Fibroblast of skin of scalp (primary cell): ENCODE measurements around the gene MINDY4B. TPM values are rescaled to one million over a fixed set of nuclear protein-coding genes. Genes with fewer than 3 reads are reported as not detected.

Source experiments
- DNase-seq: peaks from one replicate; pipeline ENCODE4 v3.0.0-alpha.2; 2013
- polyA plus RNA-seq, 2 experiments: library from polyadenylated mRNA; unstranded; fragments of 120-200 nt; gene quantifications; one replicate each; pipeline ENCODE4 v1.2.1, GENCODE V29; 2013; ENCODE audit not compliant: insufficient read length in 2 of 2

The MINDY4B gene
- polyA plus RNA-seq (2013, experiment 1 of 2; ENCODE audit: insufficient read length) = not detected
- not detected for polyA plus RNA-seq (2013, experiment 2 of 2; ENCODE audit: insufficient read length)

GRCh38 chr3:150905339-150905738 lies at the start of gene MINDY4B:
Gene MINDY4B, minus strand, starts transcription at chr3:150905439. Its CDS starts 0 bp downstream, at chr3:150905439.
- DNase-seq = no peak

GRCh38 chr3:150951923-150952322 lies 46.7 kb upstream of the MINDY4B start:
- no peak for DNase-seq

GRCh38 chr3:150945226-150946032 lies 40.2 kb upstream of the MINDY4B start:
- peak; percentile 87 for DNase-seq

GRCh38 chr3:150942221-150942620 lies 37.0 kb upstream of the MINDY4B start:
- no peak for DNase-seq

GRCh38 chr3:150936693-150937092 lies 31.5 kb upstream of the MINDY4B start:
- no peak for DNase-seq

- DNase-seq = no peak
Observed at GRCh38 chr3:150933473-150933995, 28.3 kb upstream of the MINDY4B start.

GRCh38 chr3:150931745-150932144 lies 26.5 kb upstream of the MINDY4B start:
- no peak for DNase-seq

DNA sequence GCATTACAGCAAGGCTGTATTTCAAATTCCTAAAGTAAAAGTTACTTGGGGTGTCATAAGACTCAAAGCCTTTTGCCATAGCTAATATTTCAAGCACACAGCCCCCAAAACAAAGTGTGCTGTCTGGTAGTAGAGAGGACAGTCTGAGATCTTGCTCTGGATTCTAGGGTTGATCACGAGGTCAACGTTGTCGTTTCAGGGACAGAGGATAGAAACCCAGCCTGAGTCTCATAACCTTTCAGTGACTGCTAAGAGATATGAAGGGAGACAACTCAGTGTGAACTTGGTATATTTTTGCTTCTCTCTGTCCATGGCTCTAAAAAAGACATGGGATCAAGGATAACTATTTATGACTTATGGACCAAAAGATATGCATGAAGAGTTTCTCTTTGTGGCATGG lies 25.6 kb upstream of the MINDY4B start:
- no peak for DNase-seq

- DNase-seq = no peak
Observed at GRCh38 chr3:150928234-150928633, 23.0 kb upstream of the MINDY4B start.

DNA sequence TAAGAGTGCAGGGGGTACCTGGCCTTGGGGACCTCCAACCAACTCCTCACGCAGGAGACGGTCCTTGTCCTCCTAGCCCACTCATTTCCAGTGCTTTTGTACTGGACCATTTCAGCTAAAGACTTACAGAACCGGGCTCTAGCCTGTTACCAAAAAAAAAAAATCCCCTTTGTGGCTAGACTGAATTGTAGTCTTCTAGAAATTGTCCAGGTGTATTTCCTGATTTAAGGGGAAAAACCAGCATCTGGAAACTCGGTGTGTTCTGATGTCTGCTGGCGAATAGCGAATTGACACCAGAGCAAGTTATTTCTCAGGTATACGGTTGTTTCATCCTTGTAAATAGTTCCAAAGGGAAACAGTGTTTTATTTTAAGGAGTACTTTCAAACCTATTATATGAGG lies 21.1 kb upstream of the MINDY4B start:
- DNase-seq = no peak

- peak; percentile 26 for DNase-seq
Observed at GRCh38 chr3:150925751-150926201, 20.5 kb upstream of the MINDY4B start.

DNA sequence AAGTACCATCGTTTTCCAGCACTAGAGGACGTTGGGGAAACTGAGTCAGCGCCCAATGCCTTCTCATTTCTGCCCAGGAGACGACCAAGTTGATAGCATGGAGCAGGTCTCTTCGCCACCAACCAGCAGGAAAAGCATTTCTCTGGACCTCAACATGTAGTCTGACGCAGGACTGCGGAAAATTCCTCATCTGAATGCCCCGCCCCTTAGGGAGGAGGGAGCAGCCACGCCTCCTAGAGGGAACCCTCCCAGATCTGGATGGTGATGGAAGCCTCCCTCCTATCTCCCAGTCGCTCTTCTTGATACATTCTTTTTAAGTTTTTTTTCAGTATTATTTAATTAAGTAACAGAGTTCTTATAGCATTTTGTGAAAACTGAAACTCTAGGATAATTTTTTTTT lies 17.4 kb upstream of the MINDY4B start:
- DNase-seq = no peak

DNA sequence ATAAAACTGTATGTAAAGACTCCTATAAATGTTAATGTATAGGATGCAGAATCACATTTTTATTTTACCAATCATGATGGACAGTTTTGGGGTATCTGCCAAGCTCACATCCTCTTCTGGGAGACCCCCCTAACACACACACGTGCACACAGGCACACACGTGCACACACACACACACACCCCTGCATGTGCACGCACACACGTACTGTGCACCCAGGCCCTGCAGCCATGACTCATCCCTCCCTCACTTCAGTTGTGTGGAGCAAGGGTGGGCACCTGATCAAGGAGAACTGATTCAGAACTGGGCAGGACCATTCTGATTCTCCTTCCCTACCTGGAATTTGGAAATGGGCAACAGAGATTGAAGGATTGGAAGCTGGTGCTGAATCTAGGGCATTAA lies 16.0 kb upstream of the MINDY4B start:
- no peak for DNase-seq

DNA sequence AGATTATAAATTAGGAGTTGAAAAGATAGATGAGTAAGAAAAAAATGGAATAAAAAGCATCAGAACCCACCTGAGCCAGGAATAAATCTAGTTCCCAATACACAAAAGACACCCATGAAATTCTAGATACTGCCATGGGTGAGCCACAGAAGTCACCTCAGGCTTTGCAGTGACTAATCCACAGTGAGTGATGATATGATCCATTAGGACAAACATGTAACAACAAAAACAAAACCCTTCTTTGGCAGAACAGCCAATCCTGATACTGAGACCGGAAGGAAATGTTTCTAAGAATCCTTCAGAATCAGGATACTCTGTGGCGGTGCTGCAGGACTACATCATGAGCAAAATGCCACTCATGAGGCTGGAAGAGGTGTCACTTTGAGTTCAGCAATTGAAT lies 15.0 kb upstream of the MINDY4B start:
- DNase-seq = no peak

DNA sequence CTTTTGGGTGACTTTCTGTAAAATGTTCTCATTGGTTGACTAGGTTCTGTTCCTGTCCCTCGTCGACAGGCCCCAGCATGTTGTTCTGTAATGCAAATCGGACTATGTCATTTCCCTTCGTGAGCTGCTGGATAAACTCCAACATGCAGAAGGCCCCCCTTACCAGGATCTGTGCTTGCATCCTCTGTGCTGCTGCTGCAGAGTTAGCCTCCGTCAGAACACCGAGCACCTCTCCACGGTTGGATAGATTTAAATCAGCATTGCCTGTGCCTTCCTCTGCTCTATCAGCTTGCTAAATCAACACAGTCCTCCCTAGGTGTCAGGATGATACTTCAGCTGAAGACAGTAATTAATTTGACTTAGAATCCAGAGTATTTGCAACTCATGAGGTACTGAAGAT lies 12.7 kb upstream of the MINDY4B start:
- no peak for DNase-seq

GRCh38 chr3:150913133-150913922 lies 8.1 kb upstream of the MINDY4B start:
- DNase-seq = no peak

- DNase-seq = no peak
Observed at GRCh38 chr3:150912501-150912900, 7.3 kb upstream of the MINDY4B start.

GRCh38 chr3:150911771-150912170 lies 6.5 kb upstream of the MINDY4B start:
- no peak for DNase-seq

DNA sequence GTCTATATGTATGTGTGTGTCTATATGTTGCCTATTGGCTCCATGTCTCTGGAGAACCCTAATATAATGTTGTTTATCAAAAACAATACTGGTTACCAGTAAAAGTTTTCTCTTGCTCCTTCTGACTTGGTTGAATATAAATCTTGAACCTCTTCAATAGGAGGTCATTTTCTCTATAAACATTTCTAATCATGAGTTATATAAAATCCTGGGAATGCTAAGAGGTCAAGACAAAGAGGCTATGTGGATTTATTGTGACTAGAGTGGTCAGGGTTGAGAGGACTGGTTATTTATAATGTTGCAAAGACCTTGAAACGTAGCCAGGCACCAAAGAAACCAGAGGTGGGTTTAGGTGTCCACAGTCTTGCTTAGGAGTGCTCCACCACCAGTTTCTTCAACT lies 1.2 kb upstream of the MINDY4B start:
- no peak for DNase-seq

- no peak for DNase-seq
Observed at GRCh38 chr3:150905746-150906145, 507 bp upstream of the MINDY4B start.

DNA sequence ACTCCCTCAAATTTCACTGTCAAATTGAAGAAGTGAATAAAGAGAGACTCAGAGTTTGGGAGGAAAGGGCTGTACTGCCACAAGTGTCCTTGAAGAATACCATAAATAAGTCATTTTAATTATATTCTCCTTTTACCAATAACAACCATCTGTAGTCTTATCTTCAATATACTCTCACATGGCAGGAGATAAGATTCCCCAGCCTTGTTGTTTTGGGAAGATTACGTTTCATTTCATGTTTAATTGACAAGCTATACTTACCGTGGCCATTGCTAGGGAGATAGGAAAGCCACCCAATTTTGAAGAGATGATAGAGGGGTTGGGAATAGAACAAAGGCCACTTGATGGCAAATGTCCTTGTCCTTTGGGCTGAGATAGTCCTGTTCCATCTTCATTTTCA lies 2.3 kb downstream of the MINDY4B start:
- DNase-seq = no peak

DNA sequence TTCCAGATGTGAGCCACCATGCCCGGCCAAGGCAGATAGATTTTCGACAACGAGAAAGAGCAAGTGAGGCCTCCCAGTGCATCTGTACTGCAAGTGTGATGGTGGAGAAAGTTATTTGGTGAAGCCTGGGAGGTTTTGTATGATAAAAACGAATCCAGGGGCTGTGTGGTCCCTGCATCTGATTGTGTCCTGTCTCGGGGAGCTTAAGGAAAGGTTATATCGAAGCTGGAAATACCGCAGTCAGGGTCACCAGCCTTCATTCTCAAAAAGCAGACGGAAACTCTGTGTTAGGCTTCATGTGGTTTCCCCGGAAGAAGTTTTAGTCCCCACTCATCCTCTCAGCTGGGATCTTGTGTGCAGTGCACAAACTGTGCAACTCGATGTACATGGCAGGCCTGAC lies 3.4 kb downstream of the MINDY4B start:
- no peak for DNase-seq

GRCh38 chr3:150899141-150899540 lies 6.1 kb downstream of the MINDY4B start:
- no peak for DNase-seq
